Non-pigmented ciliary epithelial cell (primary cell): ENCODE measurements around the gene TBC1D25.
"Not testable (repeated sequence)": the region's sequence is repeated elsewhere in the genome, so short reads cannot be mapped to it uniquely, and the experiment has no call there.

Experiments used
- DNase-seq: peaks from one replicate; pipeline ENCODE4 v3.0.0-alpha.2; 2010; ENCODE audit warnings: low read depth

The TBC1D25 gene

DNA sequence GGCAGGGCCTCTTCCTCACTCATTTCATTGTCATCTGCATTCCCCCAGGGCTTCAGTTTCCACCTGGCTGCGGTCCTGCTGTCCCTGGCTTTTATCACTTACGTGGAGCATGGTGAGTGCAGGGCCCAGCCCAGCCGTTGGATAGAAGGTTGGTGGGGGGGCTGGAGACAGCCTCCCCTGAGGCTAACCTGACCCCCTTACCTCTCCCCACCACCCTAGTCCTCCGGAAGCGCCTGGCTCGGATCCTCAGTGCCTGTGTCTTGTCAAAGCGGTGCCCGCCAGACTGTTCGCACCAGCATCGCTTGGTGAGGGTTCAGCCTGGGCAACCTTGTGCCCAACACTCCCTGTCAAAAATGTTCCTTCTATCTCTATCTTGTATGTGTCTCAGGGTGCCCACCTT, 23.7 kb upstream of the TBC1D25 start:
- no peak for DNase-seq

DNA sequence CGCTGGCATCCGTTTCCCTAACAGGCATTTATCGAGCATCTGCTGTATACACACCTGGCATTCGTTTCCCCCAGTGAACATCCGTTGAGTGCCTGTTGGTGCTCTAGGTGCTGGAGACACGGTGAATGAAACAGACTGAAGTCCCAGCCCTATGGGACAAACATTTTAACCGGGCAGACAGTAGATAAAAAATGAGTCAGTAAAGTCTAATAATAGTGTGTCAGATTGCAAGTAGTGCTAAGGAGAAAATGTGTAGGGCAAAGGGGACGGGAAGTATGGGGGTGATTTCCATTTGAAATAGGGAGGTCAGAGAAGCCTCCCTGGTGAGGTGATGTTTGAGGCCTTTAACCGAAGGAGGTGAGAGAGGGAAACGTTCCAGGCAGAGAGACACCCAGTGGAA, 23.2 kb upstream of the TBC1D25 start:
- no peak for DNase-seq

GRCh38 chrX:48516987-48517386, 22.5 kb upstream of the TBC1D25 start:
- DNase-seq, result no peak

- not testable (repeated sequence) for DNase-seq
These were observed 20.0 kb upstream of the TBC1D25 start for GRCh38 chrX:48519481-48519880.

- DNase-seq, result no peak
These were observed 19.1 kb upstream of the TBC1D25 start for GRCh38 chrX:48520455-48520854.

DNA sequence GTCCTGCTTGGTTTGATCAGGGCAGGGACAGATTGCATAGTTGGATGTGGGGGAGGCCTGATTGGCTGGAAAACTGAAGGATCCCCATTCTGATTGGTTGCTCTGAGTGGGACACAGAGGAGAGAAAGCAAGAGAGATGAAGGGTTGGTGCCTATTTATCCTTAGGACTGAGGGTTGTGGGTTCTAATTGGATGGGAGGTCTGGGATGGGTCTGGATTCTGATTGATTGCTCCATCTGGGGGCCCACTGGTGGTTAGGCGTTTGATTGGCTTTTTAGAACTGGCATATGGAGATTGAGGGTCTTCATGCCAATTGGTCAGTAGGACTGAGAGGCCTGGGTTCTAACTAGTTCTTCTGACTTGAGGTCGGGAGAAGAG, 18.6 kb upstream of the TBC1D25 start:
- no peak for DNase-seq

DNA sequence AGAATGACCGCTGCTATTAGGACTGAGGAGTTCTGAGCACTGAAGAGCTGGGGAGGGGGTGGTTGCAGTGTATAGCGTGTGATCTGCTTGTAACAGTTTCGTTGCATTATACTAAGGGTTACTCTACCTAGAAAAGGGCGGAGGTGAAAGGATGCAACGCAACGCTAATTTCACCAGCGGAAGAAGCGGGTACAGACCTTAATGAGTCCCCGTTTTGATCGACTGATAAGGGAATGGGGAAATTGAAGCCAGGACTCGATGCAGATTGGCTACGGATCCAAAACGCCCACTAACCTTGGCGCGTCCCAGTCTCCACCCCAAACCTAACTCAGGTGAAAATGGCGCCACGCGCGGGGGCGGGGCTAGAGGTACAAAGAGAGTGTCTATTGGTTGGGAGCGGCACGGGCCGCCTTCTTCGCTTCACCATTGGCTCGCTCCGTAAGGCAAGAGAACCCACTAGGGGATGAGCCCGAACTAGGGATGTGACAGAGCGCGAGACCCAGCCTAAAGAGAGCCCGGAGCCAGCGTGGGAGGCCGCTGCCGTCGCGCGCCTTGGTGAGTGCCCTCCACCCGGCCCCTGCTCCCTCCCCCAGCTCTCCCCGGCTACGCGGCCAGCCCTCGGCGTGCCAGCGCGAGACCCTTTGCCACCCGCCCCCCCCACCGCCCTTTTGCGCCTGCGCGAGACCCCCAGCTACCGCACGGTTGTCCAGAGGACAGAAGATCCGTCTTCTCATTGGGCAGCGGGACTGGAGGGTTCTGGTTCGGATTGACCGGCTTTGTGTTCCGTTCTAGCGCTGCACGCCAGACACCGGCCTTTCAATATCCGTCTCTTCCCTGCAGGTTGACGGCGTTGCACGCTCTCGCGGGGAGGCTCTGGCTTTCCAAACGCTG, 17.9 kb upstream of the TBC1D25 start, which contains the start of gene EBP:
Gene EBP, plus strand, starts transcription at position 456 of the 891 bp plus-strand sequence. CDS start 1,964 bp downstream, outside the sequence.
- DNase-seq, result peak; percentile 36

GRCh38 chrX:48522291-48522690, 17.2 kb upstream of the TBC1D25 start:
- DNase-seq, result no peak

- DNase-seq, result no peak
These were observed 15.8 kb upstream of the TBC1D25 start for GRCh38 chrX:48523682-48524081.

GRCh38 chrX:48525853-48526252, 13.7 kb upstream of the TBC1D25 start:
- not testable (repeated sequence) for DNase-seq

DNA sequence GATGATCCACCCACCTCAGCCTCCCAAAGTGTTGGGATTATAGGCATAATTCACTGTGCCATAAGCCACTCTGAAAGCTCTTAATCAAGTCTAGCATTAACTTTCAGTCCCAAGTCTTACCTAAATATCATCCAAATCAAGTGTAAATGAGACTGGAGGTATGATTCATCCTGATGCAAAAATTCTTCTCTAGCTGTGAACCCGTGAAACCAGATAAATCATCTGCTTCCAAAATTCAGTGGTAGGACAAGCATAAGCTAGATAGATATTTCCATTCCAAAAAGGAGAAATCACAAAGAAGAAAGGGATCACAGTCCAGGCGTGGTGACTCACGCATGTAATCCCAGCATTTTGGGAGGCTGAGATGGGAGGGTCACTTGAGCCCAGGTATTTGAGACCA, 8.8 kb upstream of the TBC1D25 start:
- no peak for DNase-seq

DNA sequence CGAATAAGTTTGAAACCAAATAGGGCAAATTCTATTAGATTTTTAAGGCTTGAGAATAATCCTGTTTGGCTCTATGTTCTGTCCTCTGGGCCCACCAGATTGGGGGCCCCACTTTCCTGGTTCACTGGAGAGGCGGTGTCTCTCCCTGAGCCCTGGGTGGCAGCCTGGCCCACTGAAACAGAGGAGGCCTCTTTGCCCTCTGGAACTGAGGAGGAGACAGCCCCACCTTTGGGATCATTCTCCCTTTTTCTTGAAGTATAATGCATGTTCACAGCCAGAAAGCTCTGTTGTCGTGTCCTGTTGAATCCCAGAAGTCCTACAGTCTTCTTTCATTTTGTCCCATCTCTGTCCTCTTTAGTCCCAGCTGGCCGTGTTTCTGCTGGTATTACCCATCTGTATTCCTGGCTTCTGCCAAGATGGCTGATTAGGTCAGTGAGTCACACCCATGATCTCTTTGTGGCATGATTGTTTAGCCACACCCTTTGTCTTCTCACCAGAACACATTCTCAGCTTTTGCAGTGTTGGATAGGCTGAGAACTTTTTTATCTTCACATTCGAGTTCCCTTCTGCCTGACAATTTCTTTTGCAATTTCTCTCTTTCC, 8.1 kb upstream of the TBC1D25 start:
- DNase-seq, result no peak

- DNase-seq, result no peak
These were observed 7.4 kb upstream of the TBC1D25 start for GRCh38 chrX:48532161-48532560.

DNA sequence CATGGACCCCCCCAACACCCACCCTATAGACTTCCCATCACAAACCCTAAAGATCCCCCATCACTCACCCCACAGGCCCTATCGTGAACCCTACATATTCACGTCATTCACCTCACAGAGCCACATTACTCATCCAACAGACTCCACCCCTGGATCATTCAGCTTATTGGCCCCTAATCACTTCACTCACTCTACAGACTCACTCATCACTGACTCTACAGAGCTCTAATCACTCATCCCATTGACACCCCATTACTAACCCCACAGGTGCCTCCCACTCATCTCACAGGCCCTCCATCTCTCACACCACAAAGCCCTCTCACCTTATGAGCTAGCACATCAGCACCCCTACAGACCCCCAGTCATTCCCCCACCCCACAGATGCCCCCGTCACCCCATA, 6.3 kb upstream of the TBC1D25 start:
- no peak for DNase-seq

DNA sequence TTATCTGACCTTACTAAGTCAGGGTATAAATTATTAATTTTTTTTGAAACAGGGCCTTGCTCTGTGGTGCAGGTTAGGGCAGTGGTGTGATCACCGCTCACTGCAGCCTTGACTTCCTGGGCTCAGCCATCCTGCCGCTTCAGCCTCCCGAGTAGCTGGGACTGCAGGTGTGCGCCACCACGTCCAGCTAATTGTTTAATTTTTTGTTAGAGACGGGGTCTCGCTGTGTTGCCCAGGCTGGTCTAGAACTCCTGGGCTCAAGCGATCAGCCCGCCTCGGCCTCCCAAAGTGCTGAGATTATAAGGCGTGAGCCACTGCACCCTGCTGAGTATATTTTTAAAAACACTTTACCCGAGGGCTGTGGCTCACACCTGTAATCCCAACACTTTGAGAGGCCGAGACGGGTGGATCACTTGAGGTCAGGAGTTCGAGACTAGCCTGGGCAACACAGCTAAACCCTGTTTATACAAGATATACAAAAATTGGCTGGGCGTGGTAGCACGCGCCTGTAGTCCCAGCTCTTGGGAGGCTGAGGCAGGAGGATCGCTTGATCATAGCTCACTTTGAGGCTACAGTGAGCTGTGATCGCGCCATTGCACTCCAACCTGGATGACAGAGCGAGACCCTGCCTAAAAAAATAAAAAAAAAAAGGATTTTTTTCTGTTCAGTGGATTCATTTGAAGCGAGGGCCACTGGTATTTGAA, 721 bp upstream of the TBC1D25 start:
- DNase-seq, result no peak

- no peak for DNase-seq
These were observed 488 bp downstream of the TBC1D25 start for GRCh38 chrX:48540028-48540375.

GRCh38 chrX:48540480-48540879, 966 bp downstream of the TBC1D25 start:
- DNase-seq, result no peak

DNA sequence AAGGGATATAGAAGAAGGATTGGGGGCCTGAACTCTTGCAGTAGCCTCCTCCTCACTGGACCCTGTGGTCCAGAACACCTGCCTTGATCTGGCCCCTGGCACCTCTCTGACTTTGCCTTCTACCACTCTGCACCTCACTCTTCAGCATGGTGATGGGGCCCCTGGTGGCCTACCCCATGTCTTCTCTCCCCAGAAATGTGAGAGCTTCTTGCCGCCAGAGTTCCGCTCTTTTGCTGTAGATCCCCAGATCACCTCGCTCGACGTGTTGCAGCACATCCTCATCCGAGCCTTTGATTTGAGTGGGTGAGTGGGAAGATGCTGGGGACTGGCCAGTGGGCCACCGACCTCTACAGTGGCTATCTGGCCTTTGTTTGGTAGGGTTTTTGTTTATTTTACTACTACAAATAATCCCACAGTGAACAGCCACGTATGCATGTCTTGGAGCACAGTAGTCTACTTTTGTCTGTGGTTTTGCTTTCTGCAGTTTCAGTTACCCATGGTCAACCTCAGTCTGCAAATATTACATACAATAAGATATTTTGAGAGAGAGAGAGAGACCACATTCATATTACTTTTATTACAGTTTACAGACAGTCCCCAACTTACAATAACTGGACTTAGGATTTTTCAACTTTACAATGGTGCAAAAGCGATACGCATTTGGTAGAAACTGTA, 1.8 kb downstream of the TBC1D25 start:
- DNase-seq, result no peak

DNA sequence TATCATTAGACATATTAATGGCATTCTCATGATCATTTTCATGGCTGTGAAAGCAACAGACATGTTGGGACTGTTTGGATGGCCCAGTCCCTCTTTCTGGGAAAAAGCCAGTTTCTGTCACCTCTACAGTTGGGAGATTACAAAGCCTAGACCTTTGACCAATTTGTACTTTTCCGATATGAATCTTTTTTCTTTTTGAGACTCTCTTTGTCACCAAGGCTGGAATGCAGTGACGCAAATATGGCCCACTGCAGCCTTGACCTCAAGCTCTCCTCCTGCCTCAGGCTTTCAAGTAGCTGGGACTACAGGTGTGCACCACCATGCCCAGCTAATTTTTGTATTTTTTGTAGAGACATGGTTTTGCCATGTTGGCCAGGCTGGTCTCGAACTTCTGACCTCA, 9.4 kb downstream of the TBC1D25 start:
- no peak for DNase-seq

DNA sequence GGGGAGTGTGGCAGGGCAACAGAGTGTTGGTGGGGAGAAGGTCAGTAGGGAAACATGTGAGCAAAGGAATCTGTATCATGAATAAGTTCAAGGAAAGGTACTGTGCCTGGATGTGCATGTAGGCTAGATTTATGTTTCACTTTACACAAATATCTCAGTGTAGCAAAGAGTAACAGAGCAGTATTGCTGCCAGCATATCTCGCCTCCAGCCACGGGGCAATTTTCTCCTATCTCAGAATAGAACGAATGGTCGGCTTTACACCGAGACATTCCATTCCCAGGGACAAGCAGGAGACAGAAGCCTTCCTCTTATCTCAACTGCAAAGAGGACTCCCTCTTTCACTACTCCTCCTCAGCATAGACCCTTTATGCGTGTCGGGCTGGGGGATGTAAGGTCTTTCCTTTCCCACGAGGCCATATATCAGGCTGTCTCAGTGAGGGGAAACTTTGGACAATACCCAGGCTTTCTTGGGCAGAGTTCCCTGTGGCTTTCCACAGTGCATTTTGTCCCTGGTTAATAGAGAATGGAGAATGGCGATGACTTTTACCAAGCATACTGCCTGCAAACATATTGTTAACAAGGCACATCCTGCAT, 16.3 kb downstream of the TBC1D25 start:
- not testable (repeated sequence) for DNase-seq

DNA sequence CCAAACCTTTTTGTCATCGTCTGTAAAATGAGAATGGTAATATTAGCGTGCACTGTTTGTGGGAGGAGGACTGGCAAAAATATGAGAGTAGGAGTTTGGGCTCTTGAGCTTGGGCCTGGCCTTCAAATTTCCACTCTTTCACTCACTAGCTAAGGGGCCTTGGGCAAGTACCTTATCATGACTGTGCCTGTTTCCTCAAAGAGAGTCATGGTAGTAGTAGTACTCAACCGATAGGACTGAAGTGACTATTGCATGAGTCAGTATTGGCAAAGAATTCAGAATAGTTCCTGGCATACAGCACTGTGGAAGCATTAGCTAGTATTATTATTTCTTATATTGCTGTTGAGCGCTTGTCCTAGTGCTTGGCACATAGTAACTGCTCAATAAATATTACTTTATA, 18.8 kb downstream of the TBC1D25 start:
- DNase-seq, result no peak

DNA sequence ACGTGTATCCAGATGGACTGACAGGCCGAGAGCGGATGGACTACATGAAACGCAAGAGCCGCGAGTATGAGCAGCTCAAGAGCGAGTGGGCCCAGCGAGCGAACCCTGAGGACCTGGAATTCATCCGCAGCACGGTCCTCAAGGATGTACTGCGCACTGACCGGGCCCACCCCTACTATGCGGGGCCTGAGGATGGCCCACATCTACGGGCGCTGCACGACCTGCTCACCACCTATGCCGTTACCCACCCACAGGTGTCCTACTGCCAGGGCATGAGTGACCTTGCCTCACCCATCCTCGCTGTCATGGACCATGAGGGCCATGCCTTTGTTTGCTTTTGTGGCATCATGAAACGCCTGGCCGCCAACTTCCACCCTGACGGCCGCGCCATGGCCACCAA, 20.1 kb downstream of the TBC1D25 start:
- no peak for DNase-seq
